ENCODE measurements around the gene CCDC190.
"Not testable (repeated sequence)": the region's sequence is repeated elsewhere in the genome, so short reads cannot be mapped to it uniquely, and the experiment has no call there.

DNA sequence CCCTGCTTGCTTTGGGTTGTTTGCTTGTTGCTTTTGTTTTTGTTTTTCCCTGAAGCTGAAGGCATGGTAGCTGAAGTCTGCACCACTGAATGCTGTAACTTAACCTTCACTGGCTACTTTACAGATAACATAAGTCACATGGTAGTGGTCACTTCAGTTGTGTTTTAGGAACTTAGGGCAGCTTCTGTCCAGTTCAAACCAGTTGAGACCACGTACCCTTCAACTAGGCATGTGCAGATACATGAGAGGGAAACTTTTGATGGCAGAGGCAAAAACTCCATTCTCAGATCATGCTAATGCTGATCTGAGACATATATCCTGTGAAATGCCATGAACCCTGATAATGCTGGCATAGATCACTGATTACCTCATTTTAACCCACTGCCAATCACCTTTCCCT is 42.3 kb downstream of the CCDC190 start:
- not testable (repeated sequence) for TF ChIP-seq CTCF (conservative IDR thresholded peaks at IDR 0.05); EZH2 (IDR thresholded peaks at IDR 0.05; ENCODE audit: low read depth)

Data from PC-9 (cell line).